Endometrial microvascular endothelial cells (primary cell): ENCODE results near the gene FTL. TPM values are rescaled to one million over a fixed set of nuclear protein-coding genes. Genes with fewer than 3 reads are reported as not detected.

Experiments used
- in situ Hi-C: cut with HindIII; loops from 2 replicates; pipeline ENCODE4 v1.10.0; 2017; ENCODE audit warnings: low sequenced_read_pairs, low pct_unique_long_range_greater_than_20kb; ENCODE audit errors: inconsistent ontology term
- total RNA-seq: library from RNA; depleted of rRNA; stranded (reverse); fragments of >200 nt; gene quantifications from one replicate; pipeline ENCODE4 v1.2.3, GENCODE V29; 2015; ENCODE audit errors: inconsistent ontology term

The FTL gene
- total RNA-seq, 1 donor from 2014 or later: 3,048 TPM

DNA sequence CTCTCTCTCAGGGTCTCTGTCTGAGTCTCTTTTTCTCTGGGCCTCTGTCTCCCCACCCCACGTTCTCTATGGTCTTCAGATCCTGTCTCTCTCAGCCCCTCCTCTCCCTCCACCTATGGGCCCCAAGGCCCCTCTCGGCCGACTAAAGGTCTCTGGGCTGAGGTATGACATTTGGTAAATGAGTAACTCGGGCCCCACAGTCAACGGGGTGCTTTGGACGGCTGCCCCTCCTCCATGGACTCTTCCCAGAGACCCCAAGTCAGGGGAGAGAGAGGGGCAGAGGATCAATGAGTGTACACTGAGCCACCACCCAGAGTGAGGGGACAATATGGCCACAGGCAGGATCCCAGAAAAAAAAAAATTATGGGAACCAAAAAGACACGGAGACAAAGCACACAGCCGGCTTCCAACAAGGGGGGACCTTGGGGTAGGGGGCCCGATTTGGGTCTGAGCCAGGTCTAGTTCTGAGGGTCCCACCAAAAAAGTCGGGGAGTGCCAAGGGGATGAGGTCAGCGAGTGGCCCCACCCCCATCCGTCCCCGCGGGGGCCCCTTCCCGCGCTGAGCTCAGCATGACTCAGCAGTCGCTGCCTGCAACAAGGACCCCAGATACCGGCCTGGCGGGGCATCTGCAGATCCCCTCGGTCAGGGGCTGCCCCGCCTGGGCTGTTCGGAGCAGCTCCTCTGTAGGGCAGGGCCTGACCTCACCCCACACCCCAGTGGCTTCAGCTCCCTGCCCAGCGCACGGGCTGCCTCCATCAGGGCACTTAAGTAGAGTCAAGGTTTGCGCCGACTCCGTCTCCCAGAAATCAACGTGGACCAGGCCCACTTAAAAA, 1.5 kb upstream of the FTL start:
- in situ Hi-C loops: no loop called here

DNA sequence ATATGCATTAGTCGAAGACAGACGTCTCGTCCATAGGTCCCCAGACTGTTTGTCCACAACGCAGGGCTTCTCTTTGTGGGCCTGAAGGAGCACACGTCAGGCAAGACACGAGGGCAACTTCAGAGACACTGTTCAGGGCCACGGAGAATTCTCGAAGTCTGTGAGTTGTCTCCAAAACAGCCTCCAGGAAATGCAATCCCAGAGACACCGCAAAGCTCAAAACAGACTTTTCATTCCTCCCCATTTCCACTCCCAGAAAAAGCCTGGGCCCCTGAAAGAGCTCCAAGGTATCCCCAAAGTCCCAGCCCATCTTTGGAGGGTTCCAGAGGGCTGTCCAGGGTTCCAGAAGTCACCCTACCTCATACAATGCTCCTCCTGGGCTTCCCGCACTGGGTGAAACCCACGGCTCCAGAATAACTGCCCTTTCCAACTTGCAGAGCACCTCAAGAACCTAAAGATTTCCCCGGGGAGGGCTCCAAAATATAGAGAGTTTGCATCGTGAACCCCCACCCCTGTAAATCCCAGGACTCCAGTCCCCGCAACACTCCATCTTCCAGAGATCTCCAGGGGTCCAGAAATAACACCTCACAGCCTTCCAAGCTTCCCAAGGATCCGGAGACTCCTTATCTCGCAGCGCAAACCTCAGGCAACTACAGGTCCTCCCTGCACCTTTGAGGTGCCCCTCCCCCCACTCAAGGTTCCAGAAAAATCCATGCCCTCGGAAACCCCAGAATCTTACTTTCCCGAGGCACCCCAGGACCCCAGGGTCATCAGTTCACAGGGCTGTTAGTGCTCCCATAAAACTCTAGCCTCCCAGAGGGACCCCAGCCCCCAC, 687 bp upstream of the FTL start:
- in situ Hi-C loops: no loop called here

DNA sequence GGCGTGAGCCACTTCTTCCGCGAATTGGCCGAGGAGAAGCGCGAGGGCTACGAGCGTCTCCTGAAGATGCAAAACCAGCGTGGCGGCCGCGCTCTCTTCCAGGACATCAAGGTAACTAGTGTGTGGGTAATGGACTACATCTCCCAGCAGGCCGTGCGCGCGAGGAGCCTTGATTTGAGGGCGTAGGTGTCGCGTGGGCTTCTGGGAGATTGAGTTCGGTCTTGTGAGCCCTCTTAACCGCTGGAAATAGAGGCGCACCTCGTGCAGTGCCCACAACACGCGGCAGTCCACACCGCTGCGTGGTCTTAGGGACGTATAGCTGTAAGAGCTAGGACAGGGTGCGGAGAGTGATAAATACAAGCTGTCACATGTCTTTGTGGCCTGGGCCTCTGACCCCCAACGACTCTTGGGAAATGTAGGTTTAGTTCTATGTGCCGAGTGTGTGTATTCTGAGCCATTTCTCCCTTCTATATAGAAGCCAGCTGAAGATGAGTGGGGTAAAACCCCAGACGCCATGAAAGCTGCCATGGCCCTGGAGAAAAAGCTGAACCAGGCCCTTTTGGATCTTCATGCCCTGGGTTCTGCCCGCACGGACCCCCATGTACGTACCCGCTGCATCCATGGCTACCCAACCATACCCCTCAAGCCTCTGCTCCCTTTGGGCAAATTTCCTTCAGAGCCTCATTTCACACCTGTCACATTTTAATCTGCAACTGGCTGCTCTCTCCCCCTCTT, 864 bp downstream of the FTL start:
- in situ Hi-C loops: no loop called here

DNA sequence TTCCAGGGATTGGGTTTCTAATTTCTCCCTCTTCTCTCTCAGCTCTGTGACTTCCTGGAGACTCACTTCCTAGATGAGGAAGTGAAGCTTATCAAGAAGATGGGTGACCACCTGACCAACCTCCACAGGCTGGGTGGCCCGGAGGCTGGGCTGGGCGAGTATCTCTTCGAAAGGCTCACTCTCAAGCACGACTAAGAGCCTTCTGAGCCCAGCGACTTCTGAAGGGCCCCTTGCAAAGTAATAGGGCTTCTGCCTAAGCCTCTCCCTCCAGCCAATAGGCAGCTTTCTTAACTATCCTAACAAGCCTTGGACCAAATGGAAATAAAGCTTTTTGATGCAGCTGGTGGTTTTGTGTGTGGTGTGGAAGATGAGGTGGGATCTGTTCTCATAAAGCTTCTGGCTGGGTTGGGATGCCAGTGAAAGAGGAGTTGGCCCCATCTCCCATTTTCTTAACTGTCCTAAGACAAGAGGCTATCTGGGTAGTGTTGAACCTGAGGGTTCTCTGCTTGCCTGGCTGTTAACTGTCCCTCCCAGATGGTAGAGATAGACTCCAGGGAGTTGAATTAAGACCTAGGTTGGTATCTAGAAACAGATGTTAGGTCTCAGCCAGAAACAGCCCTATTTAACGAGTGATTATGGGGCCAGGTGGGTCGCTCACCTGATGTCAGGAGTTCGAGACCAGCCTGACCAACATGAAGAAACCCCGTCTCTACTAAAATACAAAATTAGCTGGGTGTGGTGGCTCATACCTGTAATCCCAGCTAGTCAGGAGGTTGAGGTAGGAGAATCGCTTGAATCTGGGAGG, 1.6 kb downstream of the FTL start:
- in situ Hi-C loops: no loop called here

DNA sequence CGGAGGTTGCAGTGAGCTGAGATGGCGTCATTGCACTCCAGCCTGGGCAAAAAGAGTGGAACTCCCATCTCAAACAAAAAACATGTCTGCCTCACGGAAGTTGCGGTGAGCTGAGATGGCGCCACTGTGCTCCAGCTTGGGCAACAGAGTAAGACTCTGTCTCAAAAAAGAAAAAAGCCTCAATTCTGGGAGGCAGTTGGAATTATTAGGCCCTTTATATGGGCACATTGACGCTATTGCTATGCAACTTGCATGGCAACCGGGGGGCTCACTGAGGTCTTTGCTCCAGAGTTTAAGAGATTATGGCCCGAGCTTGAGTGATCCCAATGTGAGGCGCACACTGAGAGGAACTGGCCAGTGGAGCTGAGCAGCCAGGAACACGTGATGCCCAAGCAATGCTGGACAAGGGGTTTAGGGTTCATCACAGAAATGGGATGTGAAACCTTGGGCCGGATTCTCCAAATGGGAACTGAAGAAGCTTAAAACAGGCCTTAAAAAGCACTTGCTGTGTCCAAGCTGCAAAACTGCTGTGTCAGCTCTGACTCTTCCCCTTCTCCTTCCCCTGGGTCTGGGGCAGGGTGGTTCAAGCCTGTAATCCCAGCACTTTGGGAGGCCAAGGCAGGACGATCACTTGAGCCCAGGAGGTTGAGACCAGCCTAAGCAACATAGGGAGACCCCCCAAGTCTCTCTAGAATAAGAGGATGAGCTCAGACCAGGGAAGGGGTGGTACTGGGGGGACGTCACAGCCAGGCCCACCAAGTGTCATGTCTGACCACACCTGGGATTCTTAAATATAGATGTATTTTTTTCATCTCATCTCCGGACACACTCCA, 2.5 kb downstream of the FTL start:
- in situ Hi-C loops: no loop called here

DNA sequence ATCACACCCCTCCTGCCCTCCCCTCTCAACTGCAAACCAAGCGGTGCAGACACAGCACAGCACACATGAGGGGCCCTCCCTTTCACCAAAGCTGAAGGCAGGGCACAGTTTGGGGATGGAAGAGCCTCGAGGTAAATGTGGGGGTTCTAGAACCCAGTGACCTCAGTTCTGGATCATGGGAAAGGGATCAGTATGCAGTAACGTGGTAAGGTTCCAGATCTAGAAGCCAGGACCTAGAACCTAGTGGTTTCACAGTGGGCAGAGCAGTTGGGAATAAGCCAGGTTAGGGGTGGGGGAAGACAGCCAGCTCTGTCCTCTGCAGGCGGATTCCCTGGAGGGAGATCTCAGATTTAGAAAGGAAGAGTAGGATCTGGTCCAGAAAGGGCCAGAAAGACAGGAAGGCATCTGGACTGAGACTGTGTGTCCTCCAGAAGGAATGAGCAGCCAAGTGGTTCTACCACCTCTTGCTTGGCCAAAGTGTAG, 3.1 kb downstream of the FTL start:
- in situ Hi-C loops: no loop called here

DNA sequence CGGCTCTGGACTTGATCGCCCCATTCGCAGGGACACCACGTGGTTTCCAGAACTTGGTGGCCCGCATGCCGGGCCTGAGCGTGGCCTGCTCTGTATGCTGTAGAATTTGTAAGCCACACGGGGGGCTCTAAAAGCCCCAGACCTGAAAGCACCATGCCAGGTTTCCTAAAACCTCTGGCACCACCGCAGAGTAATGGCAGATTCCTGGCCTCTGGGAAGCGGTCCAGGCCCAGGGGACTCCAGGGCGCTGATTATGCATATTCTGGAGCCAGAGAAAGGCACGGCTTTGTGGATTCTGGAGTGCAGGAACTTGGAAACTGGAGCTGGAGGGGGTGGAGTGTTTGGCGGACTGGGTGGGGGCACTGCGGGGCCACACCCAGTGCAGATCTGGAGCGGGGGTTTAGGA, 3.7 kb downstream of the FTL start:
- in situ Hi-C loops: no loop called here

DNA sequence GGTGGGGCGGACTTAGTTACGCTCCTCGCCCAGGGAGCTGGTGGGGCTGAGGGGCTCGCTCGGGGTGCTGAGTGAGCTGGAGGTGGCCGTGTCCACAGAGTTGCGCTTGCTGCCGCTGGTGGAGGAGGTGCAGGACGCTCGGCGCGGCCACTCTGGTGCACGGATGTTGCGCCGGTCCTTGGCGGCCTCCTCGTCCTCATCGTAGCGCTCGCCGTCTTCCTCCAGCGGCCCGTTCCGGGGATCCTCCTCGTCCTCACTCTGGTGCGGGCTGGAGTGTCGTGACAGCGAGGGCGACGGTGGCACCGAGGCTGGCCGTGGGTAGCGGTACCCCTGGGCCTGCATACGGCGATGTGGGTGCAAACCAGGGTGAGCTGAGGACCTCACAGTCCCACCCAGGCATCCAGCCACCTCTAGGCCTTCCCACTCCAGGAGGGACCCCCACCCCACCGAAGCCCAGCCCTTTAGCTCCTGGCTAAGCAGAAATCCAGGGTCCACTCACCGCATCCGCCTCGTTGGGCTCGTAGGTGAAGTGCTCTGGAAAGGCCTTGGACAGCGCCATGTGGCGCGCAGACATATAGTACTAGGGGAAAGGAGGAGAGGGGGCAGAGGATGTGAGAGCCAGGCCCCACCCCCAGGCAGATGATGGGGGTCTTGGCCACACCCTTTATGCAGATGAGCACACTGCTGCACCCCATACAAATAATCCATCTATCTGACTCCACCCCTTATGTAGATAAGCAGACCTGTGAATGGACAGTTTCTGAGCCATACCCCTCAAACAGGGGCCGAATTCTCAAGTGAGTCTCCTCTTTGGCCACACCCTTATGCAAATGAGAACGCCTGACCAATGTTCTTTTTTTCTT, 4.4 kb downstream of the FTL start:
- in situ Hi-C loops: no loop called here

DNA sequence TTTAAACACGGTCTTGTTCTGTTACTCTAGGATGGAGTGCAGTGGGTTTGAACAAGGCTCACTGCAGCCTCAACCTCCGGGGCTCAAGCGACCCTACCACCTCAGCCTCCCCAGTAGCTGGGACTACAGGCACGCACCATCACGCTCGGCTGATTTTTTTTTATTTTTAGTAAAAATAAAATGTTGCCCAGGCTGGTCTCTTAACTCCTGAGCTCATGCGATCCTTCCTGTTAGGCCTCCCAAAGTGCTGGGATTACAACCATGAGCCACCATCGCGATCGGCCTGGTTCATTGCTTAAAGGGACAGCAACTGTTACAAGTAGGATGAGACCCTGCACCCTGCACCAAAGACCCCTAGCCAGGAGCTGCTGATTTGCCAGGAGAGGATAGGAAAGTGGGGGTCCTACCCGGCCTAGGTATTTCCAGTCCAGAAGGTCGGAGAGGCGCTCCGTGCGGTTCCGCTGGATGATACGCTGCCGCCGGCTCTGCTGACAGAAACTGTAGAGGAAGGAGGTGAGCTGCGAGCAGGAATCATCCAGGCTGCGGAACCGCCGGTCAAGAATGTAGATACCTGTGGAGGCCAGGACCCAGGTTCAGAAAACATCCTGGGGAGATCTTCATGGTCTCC, 5.1 kb downstream of the FTL start:
- in situ Hi-C loops: no loop called here

DNA sequence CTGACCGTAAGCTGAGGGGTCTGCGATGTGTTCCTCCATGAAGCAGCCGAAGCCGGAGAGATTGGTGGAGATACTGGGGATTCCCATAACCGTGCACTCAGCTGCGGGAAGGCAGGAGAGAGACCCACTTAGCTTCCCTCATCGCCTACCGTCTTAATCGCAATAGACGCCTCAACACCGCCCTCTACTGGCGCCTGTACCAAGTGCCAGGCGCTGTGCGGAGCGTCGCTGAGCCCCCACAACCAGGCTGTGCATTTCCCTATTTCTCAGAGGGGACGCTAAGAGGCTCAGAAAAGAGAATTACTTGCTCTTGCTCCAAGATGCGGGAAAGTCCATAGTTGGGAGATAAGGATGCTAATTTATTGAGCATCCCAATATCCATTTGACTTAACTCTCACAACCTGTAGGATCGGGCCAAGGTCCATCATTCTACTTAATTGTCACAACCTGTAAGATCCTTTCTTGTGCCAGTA, 5.8 kb downstream of the FTL start:
- in situ Hi-C loops: no loop called here

DNA sequence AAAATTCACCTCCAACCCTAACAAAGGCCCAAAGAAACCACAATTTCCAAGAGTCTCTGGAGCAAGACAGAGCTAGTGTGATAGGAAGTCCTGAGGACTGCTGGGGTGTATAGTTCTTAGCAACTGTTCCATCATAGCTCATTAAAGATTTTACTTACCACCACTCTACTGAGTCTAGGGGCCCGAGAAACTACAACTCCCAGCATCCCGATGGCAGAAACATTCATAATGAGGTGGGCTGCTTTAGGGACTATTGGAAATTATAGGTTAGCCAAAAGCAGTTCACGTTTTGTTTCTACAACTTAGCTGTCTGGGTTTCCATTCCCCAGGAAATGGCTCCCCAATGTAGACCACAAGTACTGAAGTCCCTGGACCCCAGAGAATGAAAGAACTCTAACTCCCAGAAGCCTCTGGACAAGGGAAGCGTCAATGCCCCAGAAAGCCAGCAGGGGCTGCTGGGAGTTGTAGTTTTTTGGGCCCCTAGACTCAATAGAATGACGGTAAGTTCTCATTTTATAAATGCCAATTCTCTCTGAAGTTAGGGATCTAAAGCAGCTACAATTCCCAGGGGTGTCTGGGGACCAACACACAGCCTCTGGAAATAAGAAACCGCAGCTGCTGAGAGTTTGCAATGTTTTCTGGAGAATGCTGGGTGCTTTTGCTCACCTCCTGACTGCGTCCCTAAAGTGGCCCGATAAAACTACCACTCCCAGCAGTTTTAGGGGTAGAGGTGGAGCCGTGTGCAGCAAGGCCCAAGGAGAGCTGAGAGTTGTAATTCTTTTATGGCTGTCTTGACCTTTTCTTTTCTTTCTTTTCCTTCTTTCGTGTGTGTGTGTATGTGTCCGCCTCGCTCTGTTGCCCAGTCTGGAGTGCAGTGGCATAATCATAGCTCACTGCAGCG, 11.1 kb downstream of the FTL start:
- in situ Hi-C loops: no loop called here

DNA sequence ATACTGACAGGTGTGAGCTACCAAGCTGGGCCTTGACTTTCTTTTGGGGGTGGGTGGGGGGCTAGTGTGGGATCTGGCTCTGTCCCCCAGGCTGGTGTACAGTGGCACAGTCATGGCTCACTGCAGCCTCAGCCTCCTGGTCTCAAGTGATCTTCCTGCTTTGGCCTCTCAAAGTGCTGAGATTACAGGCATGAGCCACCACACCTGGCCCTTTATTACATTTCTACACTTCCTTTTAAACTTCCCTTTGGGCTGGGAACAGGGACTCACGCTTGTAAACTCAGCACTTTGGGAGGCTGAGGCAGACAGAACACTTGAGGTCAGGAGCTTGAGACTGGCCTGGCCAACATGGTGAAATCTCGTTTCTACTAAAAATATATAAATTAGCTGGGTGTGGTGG, 12.0 kb downstream of the FTL start:
- in situ Hi-C loops: no loop called here

DNA sequence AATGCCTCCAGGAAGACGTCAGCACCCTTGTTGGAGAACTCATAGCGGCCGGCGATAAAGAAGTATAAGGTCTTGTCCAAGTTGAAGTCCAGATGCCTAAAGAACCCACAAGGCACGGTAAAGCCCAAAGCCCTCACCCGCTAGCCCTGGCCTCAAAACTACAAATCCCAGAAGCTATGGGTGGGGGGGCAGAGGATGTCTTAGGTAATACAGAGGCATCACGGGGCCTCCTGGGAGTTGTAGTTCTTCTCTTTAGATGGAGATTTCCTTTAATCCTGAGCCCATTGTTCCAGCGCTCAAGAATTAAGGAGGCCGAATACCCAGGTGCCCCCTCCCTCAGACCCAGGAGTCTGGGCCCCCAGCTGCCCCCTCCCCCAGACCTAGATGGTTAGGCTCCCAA, 17.2 kb downstream of the FTL start:
- in situ Hi-C loops: no loop called here

DNA sequence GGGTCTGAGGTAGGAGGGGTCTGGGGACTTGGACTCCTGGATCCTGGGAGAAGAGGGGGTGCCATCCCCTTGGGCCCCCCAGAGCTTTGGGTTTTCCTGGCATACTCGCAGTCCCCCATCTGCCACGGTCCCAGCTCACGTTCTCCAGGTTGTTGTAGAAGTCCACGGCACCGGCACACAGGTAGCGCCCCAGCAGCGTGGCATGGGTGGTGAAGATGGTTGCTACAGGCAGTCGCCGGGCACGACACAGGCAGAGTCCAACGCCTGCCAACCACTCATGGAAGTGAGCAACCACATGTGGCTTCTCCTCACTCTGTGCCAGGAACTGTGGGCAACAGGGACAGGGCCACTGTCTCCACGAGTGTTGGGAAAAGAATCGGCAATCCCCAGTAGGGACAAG, 20.6 kb downstream of the FTL start:
- in situ Hi-C loops: no loop called here

DNA sequence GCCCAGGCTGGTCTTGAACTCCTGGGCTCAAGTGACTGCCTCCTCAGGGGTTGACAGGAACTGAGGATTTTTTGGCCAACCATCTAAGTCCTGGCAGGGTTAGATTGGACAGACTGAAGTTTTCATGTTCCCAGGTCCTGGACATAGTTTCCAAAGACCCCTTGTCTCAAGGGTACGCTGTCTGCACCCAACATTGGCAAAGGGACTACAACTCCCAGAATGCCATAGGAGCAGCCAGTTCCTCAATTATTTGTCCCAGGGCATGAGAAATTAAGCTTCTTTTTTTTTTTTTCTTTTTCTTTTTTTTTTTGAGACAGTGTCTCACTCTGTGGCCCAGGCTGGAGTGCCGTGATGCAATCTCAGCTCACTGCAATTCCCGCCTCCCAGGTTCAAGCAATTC, 21.1 kb downstream of the FTL start:
- in situ Hi-C loops: no loop called here

DNA sequence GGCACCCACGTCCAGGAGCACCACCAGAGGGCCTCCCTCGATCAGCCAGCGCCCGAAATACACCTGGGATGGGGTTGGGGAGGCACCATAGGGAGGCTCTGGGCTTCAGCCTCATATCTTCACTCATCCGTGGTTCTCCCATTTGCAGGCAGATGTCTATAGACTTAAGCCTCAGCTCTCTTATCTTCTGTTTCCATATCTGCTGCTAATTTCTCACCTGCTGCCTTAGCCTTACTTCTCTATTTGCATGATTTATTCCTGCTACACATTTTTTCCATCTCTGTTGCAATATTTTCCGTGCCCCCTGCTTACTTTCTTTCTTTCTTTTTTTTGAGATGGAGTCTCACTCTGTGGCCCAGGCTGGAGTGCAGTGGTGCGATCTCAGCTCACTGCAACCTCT, 22.2 kb downstream of the FTL start:
- in situ Hi-C loops: no loop called here
